Measurements from ENCODE around the gene S100A5.

S100A5 gene

DNA sequence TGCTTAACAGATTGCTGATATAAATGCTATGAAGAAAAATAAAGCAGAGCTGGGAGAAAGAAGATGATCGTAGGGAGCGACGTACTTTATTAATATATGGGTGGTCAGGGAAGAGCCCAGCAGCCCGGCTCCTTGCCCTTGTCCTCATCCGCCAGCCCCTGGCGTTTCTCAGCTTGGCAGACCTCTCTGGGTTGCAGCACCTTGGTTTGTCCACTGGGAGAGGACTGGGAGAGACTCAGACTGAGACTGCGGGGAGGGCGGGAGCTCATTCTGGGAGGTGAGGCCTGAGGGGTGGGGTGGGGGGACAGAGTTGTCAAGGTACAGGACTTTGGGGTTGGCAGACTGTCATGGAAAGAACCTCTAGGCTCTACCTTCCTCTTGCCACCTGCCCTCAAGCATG is 11.6 kb upstream of the S100A5 start:
- Histone ChIP-seq H3K27ac (ENCODE audit: low read length) (no peak overlapping the region), H3K27me3 (ENCODE audit: insufficient read depth, low read length) (no peaks in the 10 kb centered on the region), H3K4me3 (ENCODE audit: low read length) (no peak overlapping the region), H3K9me3 (ENCODE audit: insufficient read depth, low read depth, low read length) (no peaks in the 10 kb centered on the region), H3K9ac (ENCODE audit: low read depth, low read length) (no peak overlapping the region), H3K4me1 (ENCODE audit: insufficient read depth, low read length) (peaks cover 9% of the 10 kb centered on the region; the same call in 1 of the 2 replicates), H3K36me3 (ENCODE audit: insufficient read depth, low read depth, low read length) (no peaks in the 10 kb centered on the region)

DNA sequence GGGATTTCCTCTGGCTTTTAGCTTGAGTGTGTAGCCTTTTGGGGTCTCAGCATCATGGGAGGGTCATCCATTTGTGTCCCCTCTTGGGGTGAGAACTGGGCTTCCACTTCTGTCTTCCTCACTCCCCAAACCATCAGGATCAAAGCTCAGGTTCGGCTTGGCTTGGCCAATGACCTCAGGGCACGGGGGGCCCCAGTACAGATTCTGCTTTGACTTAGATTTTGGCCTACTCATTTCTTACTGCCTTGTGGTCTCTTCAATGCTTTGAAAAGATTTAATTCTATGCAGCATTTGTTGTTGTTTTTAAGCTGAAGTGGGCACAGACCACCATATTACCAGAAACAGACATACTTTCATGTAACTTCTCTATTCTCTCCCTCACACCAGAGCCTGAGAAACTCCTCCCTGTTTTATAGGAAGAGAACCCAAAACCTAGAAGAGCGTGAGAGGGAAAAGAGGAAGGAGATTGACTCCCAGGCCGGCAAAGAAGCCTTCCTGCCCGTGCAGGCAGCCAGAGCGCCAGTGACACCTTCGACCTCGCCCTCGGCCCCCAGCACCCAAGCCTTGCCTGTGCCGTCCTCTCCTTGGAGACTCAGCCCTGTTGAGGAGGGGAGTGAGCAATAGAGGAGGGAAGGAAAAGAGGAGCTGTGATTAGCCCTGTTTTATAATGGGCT is 10.2 kb upstream of the S100A5 start:
- Histone ChIP-seq H3K4me1 (ENCODE audit: insufficient read depth, low read length) (peaks cover 9% of the 10 kb centered on the region), H3K9me3 (ENCODE audit: insufficient read depth, low read depth, low read length) (no peaks in the 10 kb centered on the region), H3K4me3 (ENCODE audit: low read length) (no peak overlapping the region), H3K27me3 (ENCODE audit: insufficient read depth, low read length) (no peaks in the 10 kb centered on the region), H3K27ac (ENCODE audit: low read length) (no peak overlapping the region), H3K9ac (ENCODE audit: low read depth, low read length) (no peak overlapping the region), H3K36me3 (ENCODE audit: insufficient read depth, low read depth, low read length) (no peaks in the 10 kb centered on the region)

GRCh38 chr1:153550398-153550758 is 9.6 kb upstream of the S100A5 start:
- Histone ChIP-seq H3K27me3 (ENCODE audit: insufficient read depth, low read length) (no peaks in the 10 kb centered on the region), H3K9me3 (ENCODE audit: insufficient read depth, low read depth, low read length) (no peaks in the 10 kb centered on the region), H3K36me3 (ENCODE audit: insufficient read depth, low read depth, low read length) (no peaks in the 10 kb centered on the region), H3K9ac (ENCODE audit: low read depth, low read length) (no peak overlapping the region), H3K27ac (ENCODE audit: low read length) (no peak overlapping the region), H3K4me3 (ENCODE audit: low read length) (no peak overlapping the region), H3K4me1 (ENCODE audit: insufficient read depth, low read length) (peaks cover 15% of the 10 kb centered on the region)

DNA sequence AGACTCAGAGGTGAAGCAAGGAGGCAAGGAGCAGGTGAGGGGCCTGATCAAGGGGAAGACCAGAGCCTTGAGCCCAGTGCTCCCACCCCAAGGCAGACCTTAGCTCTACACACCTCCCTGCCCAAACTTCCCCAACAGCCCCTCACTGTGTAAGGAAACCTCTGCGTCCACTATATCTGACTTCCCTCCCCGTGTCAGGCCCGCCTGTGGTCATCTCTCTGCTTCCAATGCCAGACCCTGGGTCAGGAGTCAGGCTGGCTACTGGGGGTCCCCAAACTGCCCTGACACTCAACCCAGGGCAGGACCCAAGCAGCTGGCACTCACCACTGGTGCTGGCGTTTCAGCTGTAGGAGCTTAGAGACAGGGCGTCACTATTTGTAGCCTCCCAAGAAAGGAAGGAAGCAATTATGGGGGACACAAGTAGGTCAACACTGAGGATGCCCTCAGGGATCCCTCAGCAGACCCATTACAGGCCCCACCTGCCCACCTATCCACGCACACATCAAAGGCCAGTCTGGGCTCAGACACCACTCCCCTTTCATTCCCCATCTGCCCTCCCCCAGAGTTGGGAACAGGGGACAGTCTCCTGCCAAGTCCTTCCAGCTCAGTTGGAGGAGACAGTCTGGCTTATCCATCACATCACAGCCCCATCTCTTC is 9.1 kb upstream of the S100A5 start:
- Histone ChIP-seq H3K36me3 (ENCODE audit: insufficient read depth, low read depth, low read length) (no peaks in the 10 kb centered on the region), H3K9me3 (ENCODE audit: insufficient read depth, low read depth, low read length) (no peaks in the 10 kb centered on the region), H3K27me3 (ENCODE audit: insufficient read depth, low read length) (no peaks in the 10 kb centered on the region), H3K4me3 (ENCODE audit: low read length) (no peak overlapping the region), H3K9ac (ENCODE audit: low read depth, low read length) (no peak overlapping the region), H3K4me1 (ENCODE audit: insufficient read depth, low read length) (peaks cover 18% of the 10 kb centered on the region), H3K27ac (ENCODE audit: low read length) (no peak overlapping the region)

DNA sequence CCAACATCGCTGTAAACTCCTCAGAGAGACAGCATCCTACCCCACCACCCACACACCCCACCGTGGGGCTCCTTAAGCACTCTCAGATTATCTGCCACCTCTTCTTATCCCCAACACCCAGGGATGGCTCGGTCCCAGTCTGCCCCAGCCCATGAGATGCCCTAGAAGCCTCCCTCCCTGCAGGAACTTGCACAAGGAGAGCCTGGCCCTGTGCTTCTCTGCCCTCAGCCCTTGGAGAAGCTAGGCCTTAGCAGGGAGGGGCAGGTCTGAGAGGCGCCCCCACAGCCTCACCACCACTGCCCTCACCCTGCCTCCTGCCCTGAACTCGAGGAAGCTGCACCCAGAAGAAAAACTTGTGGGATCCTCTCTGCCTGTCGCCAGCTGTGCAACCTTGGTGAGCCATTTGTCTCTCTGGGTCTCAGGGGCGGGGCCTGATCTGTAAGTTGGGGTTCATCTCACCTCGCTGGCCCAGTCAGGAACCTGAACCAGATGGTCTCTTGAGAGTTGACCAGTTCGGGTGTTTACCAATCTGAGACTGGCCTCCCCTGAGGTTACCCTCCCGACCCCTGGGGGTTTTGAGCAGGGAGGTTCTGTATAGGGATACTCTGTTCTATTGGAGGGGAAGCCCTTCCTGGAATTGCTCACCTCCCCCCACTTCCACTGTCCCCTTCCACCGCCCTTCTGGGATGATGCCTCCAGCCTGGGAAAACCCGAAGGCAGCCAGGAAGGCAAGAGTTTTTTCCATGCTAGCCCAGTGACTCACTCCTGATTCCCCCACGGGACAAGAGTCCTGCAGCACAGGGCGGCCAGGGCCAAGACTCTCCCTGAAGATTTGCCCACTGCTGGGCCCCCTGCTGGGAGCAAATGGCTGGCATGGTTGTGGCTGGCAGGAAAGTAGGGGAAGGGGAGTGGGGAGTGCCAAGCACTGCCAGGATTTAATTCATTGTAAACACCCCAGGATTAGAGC is 8.3 kb upstream of the S100A5 start, which contains the start of gene S100A3:
Gene S100A3, minus strand, starts transcription at position 537 of the 967 bp plus-strand sequence. CDS start 773 bp downstream, outside the sequence.
- Histone ChIP-seq H3K27me3 (ENCODE audit: insufficient read depth, low read length) (no peaks in the 10 kb centered on the region), H3K9ac (ENCODE audit: low read depth, low read length) (no peak within 1 kb of the TSS), H3K4me3 (ENCODE audit: low read length) (no peak within 1 kb of the TSS), H3K9me3 (ENCODE audit: insufficient read depth, low read depth, low read length) (no peaks in the 10 kb centered on the region), H3K36me3 (ENCODE audit: insufficient read depth, low read depth, low read length) (no peaks in the 10 kb centered on the region), H3K27ac (ENCODE audit: low read length) (no peak within 1 kb of the TSS), H3K4me1 (ENCODE audit: insufficient read depth, low read length) (peaks cover 23% of the 10 kb centered on the region)

GRCh38 chr1:153547560-153548551 is 7.1 kb upstream of the S100A5 start:
- H3K4me1 ChIP-seq (ENCODE audit: insufficient read depth, low read length) = peaks cover 23% of the 10 kb centered on the region
- H3K36me3 ChIP-seq (ENCODE audit: insufficient read depth, low read depth, low read length) = no peaks in the 10 kb centered on the region
- no peak overlapping the region for H3K4me3 ChIP-seq (ENCODE audit: low read length)
- H3K27me3 ChIP-seq (ENCODE audit: insufficient read depth, low read length) = no peaks in the 10 kb centered on the region
- no peaks in the 10 kb centered on the region for H3K9me3 ChIP-seq (ENCODE audit: insufficient read depth, low read depth, low read length)
- no peak overlapping the region for H3K27ac ChIP-seq (ENCODE audit: low read length)
- H3K9ac ChIP-seq (ENCODE audit: low read depth, low read length) = no peak overlapping the region

DNA sequence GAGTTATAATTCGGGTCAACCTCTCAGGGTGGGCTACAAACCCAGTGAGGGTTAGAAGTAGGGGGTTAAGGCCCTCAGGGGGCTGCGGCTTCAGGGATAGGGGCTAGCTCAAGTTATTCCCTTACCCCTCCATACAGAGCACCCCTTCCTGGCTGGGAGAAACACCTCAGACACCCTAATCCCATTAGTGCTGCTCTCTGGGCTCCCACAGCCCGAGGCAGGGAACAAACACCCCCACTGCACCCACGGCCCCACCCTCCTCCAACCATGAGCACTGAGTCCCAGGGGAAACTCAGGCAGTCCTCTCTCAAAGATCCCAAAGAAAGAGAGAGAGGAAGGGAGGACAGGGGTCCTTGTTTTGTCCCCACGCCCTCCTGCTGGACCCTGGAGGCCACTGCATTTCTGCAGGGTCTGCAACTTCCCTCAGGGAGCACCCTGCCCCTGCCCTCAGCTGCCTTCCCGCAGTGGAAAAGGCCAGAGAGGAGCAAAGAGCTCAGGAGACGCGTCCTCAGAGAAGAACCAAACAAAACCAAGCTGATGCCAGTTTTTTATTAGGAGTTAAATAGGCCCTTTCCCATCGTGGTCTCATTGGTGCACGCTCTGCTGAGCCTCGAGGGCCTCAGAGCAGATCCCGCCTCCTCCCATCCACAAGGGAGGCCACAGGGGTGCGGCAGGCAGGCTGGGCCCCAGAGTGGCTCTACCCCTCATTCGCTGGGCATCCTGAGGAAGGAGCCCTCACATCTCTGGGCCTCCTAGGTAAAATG is 6.2 kb upstream of the S100A5 start:
- Histone ChIP-seq H3K9me3 (ENCODE audit: insufficient read depth, low read depth, low read length) (no peaks in the 10 kb centered on the region), H3K9ac (ENCODE audit: low read depth, low read length) (no peak overlapping the region), H3K4me3 (ENCODE audit: low read length) (no peak overlapping the region), H3K36me3 (ENCODE audit: insufficient read depth, low read depth, low read length) (no peaks in the 10 kb centered on the region), H3K27ac (ENCODE audit: low read length) (no peak overlapping the region), H3K27me3 (ENCODE audit: insufficient read depth, low read length) (no peaks in the 10 kb centered on the region), H3K4me1 (ENCODE audit: insufficient read depth, low read length) (peaks cover 23% of the 10 kb centered on the region)

- Histone ChIP-seq H3K9ac (ENCODE audit: low read depth, low read length) (no peak overlapping the region), H3K27me3 (ENCODE audit: insufficient read depth, low read length) (no peaks in the 10 kb centered on the region), H3K4me1 (ENCODE audit: insufficient read depth, low read length) (peaks cover 23% of the 10 kb centered on the region), H3K4me3 (ENCODE audit: low read length) (no peak overlapping the region), H3K36me3 (ENCODE audit: insufficient read depth, low read depth, low read length) (no peaks in the 10 kb centered on the region), H3K27ac (ENCODE audit: low read length) (no peak overlapping the region), H3K9me3 (ENCODE audit: insufficient read depth, low read depth, low read length) (no peaks in the 10 kb centered on the region)
Measured at GRCh38 chr1:153546371-153546770, 5.6 kb upstream of the S100A5 start.

DNA sequence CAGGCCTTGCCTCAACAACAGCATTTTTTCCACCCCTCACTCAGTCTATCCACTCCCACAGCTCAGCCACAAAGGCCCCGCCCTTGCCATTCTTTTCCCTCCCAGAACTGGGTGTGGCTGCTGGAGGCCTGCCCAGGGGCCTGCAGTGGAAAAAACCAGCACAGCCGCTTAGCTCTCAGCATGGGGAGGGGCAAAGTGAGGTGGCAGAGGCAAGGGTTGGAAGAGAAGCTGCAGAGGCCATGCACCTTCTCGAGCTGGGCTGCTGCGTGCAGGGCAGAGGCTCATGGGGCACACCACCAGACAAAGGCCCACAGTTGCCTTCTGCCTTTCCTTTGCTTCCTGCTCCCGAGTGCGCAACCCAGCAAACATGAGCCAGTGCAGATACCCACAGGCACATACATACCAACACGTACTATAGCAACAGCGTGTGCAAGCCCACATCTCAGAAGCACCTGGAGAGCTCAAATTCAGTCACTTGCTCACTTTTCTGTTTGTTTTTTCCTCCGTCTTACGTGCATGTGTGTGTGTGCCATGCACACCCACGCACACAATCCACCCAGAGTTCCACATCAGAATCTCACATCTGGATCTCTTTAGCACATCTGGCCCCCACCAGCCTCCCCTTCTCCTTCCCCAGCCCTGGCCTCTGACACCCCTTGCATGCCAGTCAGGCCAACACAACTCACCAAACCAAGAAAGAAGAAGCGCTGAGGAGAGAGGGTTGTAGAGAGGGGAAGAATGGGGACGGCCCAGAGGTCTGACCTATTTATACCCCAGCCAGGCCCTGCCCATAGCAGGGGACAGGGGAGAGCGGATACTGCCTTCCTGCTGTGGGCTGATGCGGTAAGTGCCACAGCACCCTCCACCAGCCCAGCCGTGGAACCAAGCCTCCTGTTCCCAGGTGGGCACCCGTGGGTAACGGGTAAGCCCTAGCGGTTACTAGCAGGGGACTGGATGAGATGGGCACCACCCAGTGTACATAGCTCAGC is 4.6 kb upstream of the S100A5 start, which contains the start of gene S100A4:
Gene S100A4, minus strand, starts transcription at position 740 of the 989 bp plus-strand sequence. CDS start 1,012 bp downstream, outside the sequence.
- Histone ChIP-seq H3K9me3 (ENCODE audit: insufficient read depth, low read depth, low read length) (no peaks in the 10 kb centered on the region), H3K27ac (ENCODE audit: low read length) (peak within 1 kb of the TSS; percentile 29), H3K36me3 (ENCODE audit: insufficient read depth, low read depth, low read length) (no peaks in the 10 kb centered on the region), H3K4me3 (ENCODE audit: low read length) (peak within 1 kb of the TSS; percentile 28; the same call in 1 of the 2 replicates), H3K9ac (ENCODE audit: low read depth, low read length) (peak within 1 kb of the TSS; percentile 54; the same call in 1 of the 2 replicates), H3K27me3 (ENCODE audit: insufficient read depth, low read length) (no peaks in the 10 kb centered on the region), H3K4me1 (ENCODE audit: insufficient read depth, low read length) (peaks cover 20% of the 10 kb centered on the region; the same call in 1 of the 2 replicates)
